Esophagus squamous epithelium (tissue), 4 donors: ENCODE results near the gene GPC3.

Source experiments
- POLR2A ChIP-seq, 4 donors: fragments of 450-650 bp; IDR thresholded peaks; one replicate each; pipeline ENCODE4 v1.6.1; 2017; ENCODE audit warnings: antibody characterized with exemption in 4 of 4, mild to moderate bottlenecking in 4 of 4, moderate library complexity in 3 of 4
- TF ChIP-seq, protein P1 (sequence below), 6 experiments: fragments of 450-650 bp in 4 of 6; fragments of 200-600 bp in 2 of 6; sonication (generic) in 2 of 6; IDR thresholded peaks; one replicate each; pipeline ENCODE4 v1.5.1; 2016 to 2019; ENCODE audit warnings: antibody characterized with exemption in 6 of 6, mild to moderate bottlenecking in 4 of 6, moderate library complexity in 4 of 6

DNA sequence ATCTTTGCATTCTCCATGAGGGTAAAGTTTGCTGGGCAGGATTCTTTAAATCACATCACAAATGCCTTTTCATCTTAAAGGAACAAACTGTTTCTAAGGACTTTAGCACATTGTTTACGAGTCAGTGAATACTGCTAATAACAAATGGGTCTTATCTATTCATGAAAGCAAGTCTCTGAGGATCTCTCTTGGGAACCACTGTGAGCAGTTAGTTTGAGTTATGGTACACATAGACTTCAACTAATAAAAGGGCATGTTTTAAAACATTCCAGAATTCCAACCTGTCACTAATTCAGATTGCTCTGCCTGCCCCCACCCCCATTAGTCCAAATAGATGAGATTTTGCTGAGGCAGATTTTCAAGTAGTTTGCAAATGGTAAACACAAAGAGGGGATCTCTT, 22.3 kb upstream of the GPC3 start:
- TF ChIP-seq, protein P1, sequence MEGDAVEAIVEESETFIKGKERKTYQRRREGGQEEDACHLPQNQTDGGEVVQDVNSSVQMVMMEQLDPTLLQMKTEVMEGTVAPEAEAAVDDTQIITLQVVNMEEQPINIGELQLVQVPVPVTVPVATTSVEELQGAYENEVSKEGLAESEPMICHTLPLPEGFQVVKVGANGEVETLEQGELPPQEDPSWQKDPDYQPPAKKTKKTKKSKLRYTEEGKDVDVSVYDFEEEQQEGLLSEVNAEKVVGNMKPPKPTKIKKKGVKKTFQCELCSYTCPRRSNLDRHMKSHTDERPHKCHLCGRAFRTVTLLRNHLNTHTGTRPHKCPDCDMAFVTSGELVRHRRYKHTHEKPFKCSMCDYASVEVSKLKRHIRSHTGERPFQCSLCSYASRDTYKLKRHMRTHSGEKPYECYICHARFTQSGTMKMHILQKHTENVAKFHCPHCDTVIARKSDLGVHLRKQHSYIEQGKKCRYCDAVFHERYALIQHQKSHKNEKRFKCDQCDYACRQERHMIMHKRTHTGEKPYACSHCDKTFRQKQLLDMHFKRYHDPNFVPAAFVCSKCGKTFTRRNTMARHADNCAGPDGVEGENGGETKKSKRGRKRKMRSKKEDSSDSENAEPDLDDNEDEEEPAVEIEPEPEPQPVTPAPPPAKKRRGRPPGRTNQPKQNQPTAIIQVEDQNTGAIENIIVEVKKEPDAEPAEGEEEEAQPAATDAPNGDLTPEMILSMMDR (IDR thresholded peaks at IDR 0.05): no peak
- no peak for TF ChIP-seq POLR2A (IDR thresholded peaks at IDR 0.05)
